Spinal cord (tissue), 10 donors: ENCODE measurements around the gene OR56A4. TPM values are rescaled to one million over a fixed set of nuclear protein-coding genes. Genes with fewer than 3 reads are reported as not detected.

Experiments used
- DNase-seq, 6 donors: peaks; one replicate each; pipeline versions ENCODE4 v3.0.0 to v3.0.0-alpha.2; 2013 to 2015; ENCODE audit warnings: low spot score in 6 of 6, low read depth in 4 of 6
- H3K27ac ChIP-seq: one replicate; pipeline ENCODE4 v1.5.1; 2013; ENCODE audit warnings: low read depth, low read length, control low read depth
- H3K27me3 ChIP-seq: one replicate; pipeline ENCODE4 v1.6.1; 2013; ENCODE audit warnings: low read length; ENCODE audit not compliant: control insufficient read depth, insufficient read depth
- H3K36me3 ChIP-seq: one replicate; pipeline ENCODE4 v1.6.1; 2013; ENCODE audit warnings: low read length; ENCODE audit not compliant: control insufficient read depth, insufficient read depth
- H3K4me1 ChIP-seq: one replicate; pipeline ENCODE4 v1.6.1; 2013; ENCODE audit warnings: low read length; ENCODE audit not compliant: control insufficient read depth, insufficient read depth
- H3K4me3 ChIP-seq: one replicate; pipeline ENCODE4 v1.5.1; 2013; ENCODE audit warnings: low read depth, low read length, control low read depth
- H3K9me3 ChIP-seq: one replicate; pipeline ENCODE4 v1.6.1; 2013; ENCODE audit warnings: low read length; ENCODE audit not compliant: control insufficient read depth, insufficient read depth
- WGBS: methylation state at CpG from one replicate; pipeline ENCODE4 v1.1.5; 2013; ENCODE audit warnings: missing lambda C conversion rate; ENCODE audit not compliant: insufficient coverage; 5-methylcytosine and 5-hydroxymethylcytosine counted together
- long read RNA-seq, 4 donors: transcript quantifications; one replicate each; lab custom pipeline, GENCODE V29; 2026
- polyA plus RNA-seq, 2 donors: library from polyadenylated mRNA; unstranded; fragments of 120-200 nt; gene quantifications; one replicate each; pipeline ENCODE4 v1.2.1, GENCODE V29; 2013; ENCODE audit not compliant: insufficient read length in 2 of 2
- total RNA-seq, 2 donors: library from RNA; depleted of rRNA in 1 of 2; stranded (reverse); fragments of 120-200 nt in 1 of 2; fragments of >200 nt in 1 of 2; gene quantifications; one replicate each; pipeline versions ENCODE4 v1.2.3 to v1.2.4, GENCODE V29; 2013 to 2014
- donor health status: healthy.

The OR56A4 gene
- total RNA-seq, result under 1 TPM in 1 of 2 donors, not detected in 1; 0.06 TPM
- under 1 TPM in 1 of 2 donors, not detected in 1; 0.06 TPM for polyA plus RNA-seq
- long read RNA-seq, donor 1, result 0 reads
- long read RNA-seq, donor 2, result 0 reads
- long read RNA-seq, donor 3, result 0 reads
- long read RNA-seq, donor 4, result 0 reads

GRCh38 chr11:6006846-6007245 is at the start of gene OR56A4:
Gene OR56A4 (minus strand): TSS chr11:6006946. CDS start chr11:6002992, 3,954 bp downstream.
- H3K4me3 ChIP-seq, result no peak within 1 kb of the TSS
- H3K9me3 ChIP-seq, result no peaks in the 10 kb centered on the region
- no peaks in the 10 kb centered on the region for H3K27me3 ChIP-seq
- no peaks in the 10 kb centered on the region for H3K4me1 ChIP-seq
- H3K36me3 ChIP-seq, result no peaks in the 10 kb centered on the region
- DNase-seq, result no peak
- H3K27ac ChIP-seq, result no peak within 1 kb of the TSS

GRCh38 chr11:6055569-6055968 is 48.8 kb upstream of the OR56A4 start:
- Histone ChIP-seq H3K36me3 (no peaks in the 10 kb centered on the region), H3K27me3 (no peaks in the 10 kb centered on the region), H3K4me1 (no peaks in the 10 kb centered on the region), H3K27ac (no peak overlapping the region), H3K9me3 (no peaks in the 10 kb centered on the region), H3K4me3 (no peak overlapping the region)
- DNase-seq, result no peak

- Histone ChIP-seq H3K4me1 (no peaks in the 10 kb centered on the region), H3K27me3 (no peaks in the 10 kb centered on the region), H3K9me3 (no peaks in the 10 kb centered on the region), H3K36me3 (no peaks in the 10 kb centered on the region), H3K27ac (no peak overlapping the region), H3K4me3 (no peak overlapping the region)
- DNase-seq, result no peak
- no CpG with 5 or more reads among the region's 3 CpGs for WGBS
These were observed 45.6 kb upstream of the OR56A4 start for GRCh38 chr11:6052374-6052773.

DNA sequence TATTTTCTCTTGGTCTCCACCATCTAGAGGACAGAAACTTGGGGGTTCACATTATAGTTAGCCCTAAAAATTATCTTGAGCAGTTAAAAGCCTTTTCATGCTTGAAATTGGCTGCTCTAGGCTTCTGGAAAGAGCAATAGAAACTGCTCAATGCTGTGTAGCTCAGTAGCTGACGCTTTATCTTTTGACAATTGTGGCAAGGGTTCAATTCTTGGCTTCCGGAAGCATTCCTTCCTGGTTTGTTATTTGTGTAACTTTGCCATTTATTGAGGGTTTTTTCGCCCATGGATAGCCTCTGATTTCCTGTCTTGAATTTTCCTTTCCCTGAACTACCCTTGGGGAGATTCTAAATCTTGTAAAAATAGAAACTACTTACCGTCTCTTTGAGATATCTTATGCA is 34.1 kb upstream of the OR56A4 start:
- 100% methylated on average over 1 of the region's 4 CpGs for whole genome bisulfite sequencing
- Histone ChIP-seq H3K27ac (no peak overlapping the region), H3K4me3 (no peak overlapping the region), H3K36me3 (no peaks in the 10 kb centered on the region), H3K9me3 (no peaks in the 10 kb centered on the region), H3K4me1 (no peaks in the 10 kb centered on the region), H3K27me3 (no peaks in the 10 kb centered on the region)
- no peak for DNase-seq

- WGBS, result 58% methylated on average over 1 of the region's 1 CpG
These were observed 24.1 kb upstream of the OR56A4 start, which contains the start of gene OR56A1 for GRCh38 chr11:6030708-6031405. Gene OR56A1 (minus strand): TSS chr11:6030758. CDS start chr11:6027692, 3,066 bp downstream.

GRCh38 chr11:6027501-6027900 is 20.8 kb upstream of the OR56A4 start:
- H3K4me1 ChIP-seq, result no peaks in the 10 kb centered on the region
- no peak overlapping the region for H3K4me3 ChIP-seq
- H3K9me3 ChIP-seq, result no peaks in the 10 kb centered on the region
- WGBS, result 80% methylated on average over 1 of the region's 1 CpG
- H3K27ac ChIP-seq, result no peak overlapping the region
- no peak for DNase-seq
- no peaks in the 10 kb centered on the region for H3K27me3 ChIP-seq
- no peaks in the 10 kb centered on the region for H3K36me3 ChIP-seq

More at GRCh38 chr11:6030708-6031405, 24.1 kb upstream of the OR56A4 start, which contains the start of gene OR56A1:
- Histone ChIP-seq H3K36me3 (no peaks in the 10 kb centered on the region), H3K27ac (no peak within 1 kb of the TSS), H3K4me3 (no peak within 1 kb of the TSS), H3K9me3 (no peaks in the 10 kb centered on the region), H3K4me1 (no peaks in the 10 kb centered on the region), H3K27me3 (no peaks in the 10 kb centered on the region)
- peak in 1 of 6 donors; percentile 50 for DNase-seq

DNA sequence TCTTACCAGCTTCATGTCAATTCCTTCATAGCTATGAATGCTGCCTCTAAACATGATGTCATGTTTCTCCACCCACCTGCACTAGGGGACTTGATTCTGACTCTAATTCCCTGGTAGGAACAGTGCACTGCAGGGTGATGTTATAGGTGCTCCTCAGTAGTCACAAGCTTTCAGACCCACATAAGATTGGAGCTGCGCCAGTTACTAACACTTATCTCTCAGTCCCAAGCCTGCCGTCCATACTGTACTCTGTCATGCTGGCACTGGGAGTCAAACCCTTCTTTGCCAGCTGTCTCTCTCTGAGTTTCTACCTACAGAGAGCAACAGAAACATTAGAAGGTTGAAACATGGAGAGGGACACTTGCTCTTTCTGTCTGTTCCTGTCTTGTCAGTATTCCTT is 18.3 kb upstream of the OR56A4 start:
- Histone ChIP-seq H3K27me3 (no peaks in the 10 kb centered on the region), H3K9me3 (no peaks in the 10 kb centered on the region), H3K4me1 (no peaks in the 10 kb centered on the region), H3K4me3 (no peak overlapping the region), H3K36me3 (no peaks in the 10 kb centered on the region), H3K27ac (no peak overlapping the region)
- WGBS, result 74% methylated on average over 2 of the region's 2 CpGs
- no peak for DNase-seq

- WGBS, result 0% methylated on average over 1 of the region's 4 CpGs
- H3K9me3 ChIP-seq, result no peaks in the 10 kb centered on the region
- no peak overlapping the region for H3K27ac ChIP-seq
- no peaks in the 10 kb centered on the region for H3K4me1 ChIP-seq
- H3K4me3 ChIP-seq, result no peak overlapping the region
- H3K36me3 ChIP-seq, result no peaks in the 10 kb centered on the region
- DNase-seq, result peak in 5 of 6 donors; percentile 24 to 84 (median 36)
- no peaks in the 10 kb centered on the region for H3K27me3 ChIP-seq
These were observed 16.2 kb upstream of the OR56A4 start for GRCh38 chr11:6022956-6023355.

GRCh38 chr11:6013042-6013441 is 6.3 kb upstream of the OR56A4 start:
- no peak for DNase-seq
- no peaks in the 10 kb centered on the region for H3K27me3 ChIP-seq
- no peaks in the 10 kb centered on the region for H3K4me1 ChIP-seq
- no peaks in the 10 kb centered on the region for H3K36me3 ChIP-seq
- 93% methylated on average over 3 of the region's 3 CpGs for WGBS
- peaks cover 2% of the 10 kb centered on the region for H3K9me3 ChIP-seq
- no peak overlapping the region for H3K27ac ChIP-seq
- no peak overlapping the region for H3K4me3 ChIP-seq

DNA sequence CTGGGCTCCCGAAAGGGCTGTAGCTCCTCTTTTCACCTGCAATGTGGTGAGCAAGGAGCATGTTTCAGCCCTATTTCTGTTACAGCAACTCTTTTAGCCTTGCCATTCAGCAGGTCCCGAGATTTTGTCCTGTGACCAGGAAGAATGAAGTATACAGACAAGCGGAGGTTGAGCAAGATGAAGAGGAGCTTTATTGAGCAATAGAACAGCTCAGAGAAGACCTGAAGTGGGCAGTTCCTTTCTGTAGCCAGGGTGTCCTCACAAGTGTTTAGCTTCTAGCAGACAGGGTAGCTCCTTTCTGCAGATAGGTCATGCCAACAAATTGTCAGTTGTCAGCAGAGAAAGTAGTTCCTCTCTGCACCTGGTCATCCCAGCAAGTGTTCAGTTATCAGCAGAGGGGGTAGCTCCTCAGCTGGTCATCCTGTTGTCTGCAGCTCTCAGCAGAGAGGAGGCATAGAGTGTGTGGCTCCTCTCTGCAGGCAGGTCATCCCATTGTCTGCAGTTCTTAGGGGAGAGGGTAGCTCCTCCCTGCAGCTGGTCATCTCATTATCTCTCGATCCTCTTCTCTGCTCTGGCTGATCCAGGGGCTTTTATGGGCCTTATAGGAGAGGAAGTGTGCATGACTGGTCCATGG is 5.4 kb upstream of the OR56A4 start:
- Histone ChIP-seq H3K4me3 (no peak overlapping the region), H3K4me1 (no peaks in the 10 kb centered on the region), H3K27me3 (no peaks in the 10 kb centered on the region), H3K36me3 (no peaks in the 10 kb centered on the region), H3K27ac (no peak overlapping the region), H3K9me3 (peaks cover 2% of the 10 kb centered on the region)
- no peak for DNase-seq
- WGBS, result 84% methylated on average over 3 of the region's 4 CpGs
